Lower leg skin (tissue), 3 donors: ENCODE results near the gene SLC13A2.

ENCODE experiments used
- CTCF ChIP-seq, 3 donors: fragments of 450-650 bp; IDR thresholded peaks; one replicate each; pipeline ENCODE4 v1.5.1; 2016; ENCODE audit warnings: antibody characterized with exemption in 3 of 3, mild to moderate bottlenecking in 3 of 3, moderate library complexity in 2 of 3
- POLR2A ChIP-seq, 2 donors: fragments of 450-650 bp; IDR thresholded peaks; one replicate each; pipeline ENCODE4 v1.6.1; 2016 to 2017; ENCODE audit warnings: antibody characterized with exemption in 2 of 2, mild to moderate bottlenecking in 1 of 2, moderate library complexity in 1 of 2

GRCh38 chr17:28478712-28479615 lies 5.5 kb downstream of the SLC13A2 start:
- TF ChIP-seq CTCF (IDR thresholded peaks at IDR 0.05) (no peak), POLR2A (IDR thresholded peaks at IDR 0.05) (no peak)
